Measurements from ENCODE around the gene COG2.
"Not testable (repeated sequence)": the region's sequence is repeated elsewhere in the genome, so short reads cannot be mapped to it uniquely, and the experiment has no call there.

COG2 gene

GRCh38 chr1:230627767-230628166 is 14.5 kb upstream of the COG2 start:
- DNase-seq (ENCODE audit: low read depth in 2 of 2): no peak

- DNase-seq (ENCODE audit: low read depth in 2 of 2): no peak
Observed at GRCh38 chr1:230629511-230629910, 12.8 kb upstream of the COG2 start.

GRCh38 chr1:230631477-230631876 is 10.8 kb upstream of the COG2 start:
- no peak for DNase-seq (ENCODE audit: low read depth in 2 of 2)

GRCh38 chr1:230632273-230632873 is 9.9 kb upstream of the COG2 start:
- DNase-seq (ENCODE audit: low read depth in 2 of 2): no peak

GRCh38 chr1:230633469-230633868 is 8.8 kb upstream of the COG2 start:
- no peak for DNase-seq (ENCODE audit: low read depth in 2 of 2)

DNA sequence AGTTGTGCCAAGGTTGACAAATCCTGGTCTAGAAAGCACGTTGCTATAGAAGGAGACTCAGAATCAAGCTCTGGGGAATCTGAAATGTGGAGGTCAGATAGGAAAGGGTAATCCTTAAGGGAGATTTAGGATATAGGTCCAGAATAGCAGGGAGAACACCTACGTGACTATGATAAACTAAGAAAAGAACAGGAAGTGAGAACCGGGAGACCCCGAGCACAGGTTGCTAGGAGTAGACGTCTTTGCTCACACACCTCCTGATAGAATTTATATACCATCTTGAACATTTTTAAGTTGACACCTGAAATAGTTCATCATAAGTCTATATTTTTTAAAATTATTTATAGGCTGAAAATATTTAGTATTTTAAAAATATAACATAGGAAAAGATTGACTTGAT is 7.9 kb upstream of the COG2 start:
- no peak for DNase-seq (ENCODE audit: low read depth in 2 of 2)

- peak in 1 of 2 donors; percentile 7 for DNase-seq (ENCODE audit: low read depth in 2 of 2)
Observed at GRCh38 chr1:230636575-230637148, 5.6 kb upstream of the COG2 start.

DNA sequence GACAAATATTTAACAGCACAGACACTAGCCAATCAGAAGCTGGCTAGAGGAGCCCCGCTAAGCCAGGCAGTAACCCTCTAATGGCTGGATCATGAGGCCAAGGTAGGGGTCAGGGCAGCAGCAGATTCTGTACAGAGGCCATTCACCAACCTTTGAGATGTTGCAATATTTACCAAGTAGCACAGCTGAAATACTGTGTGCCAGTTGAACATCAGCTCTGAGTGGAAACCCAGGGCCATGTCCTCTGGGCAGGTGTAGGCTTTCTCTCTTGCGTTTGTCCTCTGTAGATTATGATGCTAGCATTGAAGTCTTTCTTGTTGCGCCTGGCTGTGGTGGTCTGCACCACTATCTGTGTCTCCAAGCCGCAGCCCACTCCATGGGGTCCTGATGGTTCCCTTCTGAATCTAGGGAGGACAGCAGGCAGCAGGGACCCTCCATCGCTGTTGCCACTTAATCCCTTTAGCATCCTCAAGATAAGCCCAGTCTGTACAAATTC is 2.5 kb upstream of the COG2 start:
- no peak for DNase-seq (ENCODE audit: low read depth in 2 of 2)

DNA sequence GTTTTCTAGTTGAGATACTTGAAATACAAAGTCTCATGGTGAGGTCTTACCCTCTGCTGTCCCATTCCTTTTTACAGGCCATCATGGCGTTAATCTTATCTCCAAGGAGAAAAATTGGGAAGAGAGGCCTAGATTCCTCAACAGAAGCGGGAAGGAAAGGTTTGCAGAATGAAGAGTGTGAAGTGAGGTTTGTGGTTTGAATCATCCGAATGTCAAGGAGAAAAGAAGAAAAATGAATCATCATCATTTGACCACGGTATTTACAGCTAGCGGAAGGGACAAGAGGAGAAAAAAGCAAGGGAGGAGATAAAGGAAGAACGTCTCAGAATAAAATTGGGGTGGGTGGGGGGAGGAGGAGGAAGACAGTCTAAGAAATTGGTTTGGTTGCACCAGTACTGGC is 935 bp upstream of the COG2 start:
- no peak for DNase-seq (ENCODE audit: low read depth in 2 of 2)

DNA sequence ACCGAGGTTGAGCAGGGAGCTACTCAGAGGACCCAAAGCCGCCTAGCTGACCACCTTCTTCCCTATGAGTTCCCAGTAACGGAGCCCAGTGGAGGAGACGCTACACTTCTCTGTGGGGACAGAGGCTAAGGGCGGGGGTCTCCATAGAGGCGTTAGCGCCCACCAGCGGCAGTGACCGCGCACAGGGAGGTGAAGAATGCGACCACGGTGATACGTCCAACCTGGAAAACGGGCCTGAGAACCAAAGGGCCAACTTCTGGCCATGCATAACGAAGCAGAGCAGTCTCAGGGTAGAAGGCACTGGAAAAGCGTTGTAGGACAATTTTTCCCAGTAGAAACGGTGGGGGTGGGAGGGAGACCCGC is 400 bp upstream of the COG2 start:
- no peak for DNase-seq (ENCODE audit: low read depth in 2 of 2)

- no peak for DNase-seq (ENCODE audit: low read depth in 2 of 2)
Observed at GRCh38 chr1:230643908-230644307, 1.6 kb downstream of the COG2 start.

GRCh38 chr1:230646710-230647302 is 4.5 kb downstream of the COG2 start:
- no peak for DNase-seq (ENCODE audit: low read depth in 2 of 2)

DNA sequence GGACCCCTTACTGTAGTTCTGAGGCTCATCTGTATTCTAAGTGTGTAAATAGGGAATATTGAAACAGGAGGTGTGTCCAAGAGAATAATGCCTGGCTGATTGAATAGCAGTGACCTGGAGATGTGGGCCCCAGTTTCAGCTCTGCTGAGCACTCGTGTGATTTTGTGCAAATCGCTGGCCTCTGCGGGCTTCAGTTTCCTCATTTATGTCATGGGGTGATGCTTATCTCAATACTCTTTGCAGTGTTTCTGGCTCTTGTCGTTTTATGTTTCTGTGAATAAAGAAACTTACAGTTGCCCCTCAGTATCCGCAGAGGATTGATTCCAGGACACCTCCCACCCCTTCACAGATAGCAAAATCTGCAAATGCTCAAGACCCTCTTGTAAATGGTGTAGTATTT is 5.0 kb downstream of the COG2 start:
- DNase-seq (ENCODE audit: low read depth in 2 of 2): no peak

GRCh38 chr1:230648114-230648513 is 5.8 kb downstream of the COG2 start:
- no peak for DNase-seq (ENCODE audit: low read depth in 2 of 2)

DNA sequence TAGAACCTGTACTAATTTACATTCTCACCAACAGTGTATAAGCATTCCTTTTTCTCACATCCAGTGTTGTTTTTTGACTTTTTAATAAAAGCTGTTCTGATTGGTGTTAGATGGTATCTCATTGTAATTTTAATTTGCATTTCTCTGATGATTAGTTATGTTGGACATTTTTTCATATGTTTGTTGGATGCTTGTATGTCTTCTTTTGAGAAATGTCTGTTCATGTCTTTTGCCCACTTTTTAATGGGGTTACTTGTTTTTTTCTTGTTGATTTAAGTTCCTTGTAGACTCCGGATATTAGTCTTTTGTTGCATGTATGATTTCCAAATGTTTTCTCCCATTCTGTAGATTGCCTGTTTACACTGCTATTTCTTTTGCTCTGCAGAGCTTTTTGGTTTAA is 8.0 kb downstream of the COG2 start:
- no peak for DNase-seq (ENCODE audit: low read depth in 2 of 2)

DNA sequence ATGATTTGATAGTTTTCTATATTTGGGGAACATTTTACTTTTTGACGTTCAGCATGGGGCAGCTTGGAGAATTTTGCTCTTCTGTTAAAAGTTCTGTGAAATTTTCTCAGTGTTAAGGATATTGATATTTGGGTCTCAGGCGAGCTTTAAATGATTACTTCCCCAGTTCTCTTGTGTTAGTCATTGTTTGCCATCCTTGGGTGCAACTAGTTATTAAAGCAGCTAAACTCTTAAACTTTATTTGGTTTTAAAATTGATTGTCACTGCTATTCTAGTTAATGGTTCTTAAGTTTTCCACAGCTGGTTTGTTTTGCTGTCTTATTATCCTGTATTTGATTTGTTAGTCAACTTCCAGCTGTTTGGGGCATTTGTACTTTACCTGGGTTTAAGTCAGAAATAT is 9.0 kb downstream of the COG2 start:
- no peak for DNase-seq (ENCODE audit: low read depth in 2 of 2)

DNA sequence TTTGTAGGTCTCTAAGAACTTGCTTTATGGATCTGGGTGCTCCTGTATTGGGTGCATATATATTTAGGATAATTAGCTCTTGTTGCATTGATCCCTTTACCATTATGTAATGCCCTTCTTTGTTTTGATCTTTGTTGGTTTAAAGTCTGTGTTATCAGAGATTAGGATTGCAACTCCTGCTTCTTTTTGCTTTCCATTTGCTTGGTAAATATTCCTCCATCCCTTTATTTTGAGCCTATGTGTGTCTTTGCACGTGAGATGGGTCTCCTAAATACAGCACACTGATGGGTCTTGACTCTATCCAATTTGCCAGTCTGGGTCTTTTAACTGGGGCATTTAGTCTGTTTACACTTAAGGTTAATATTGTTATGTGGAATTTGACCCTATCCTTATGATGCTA is 14.4 kb downstream of the COG2 start:
- not testable (repeated sequence) for DNase-seq (ENCODE audit: low read depth in 2 of 2)

GRCh38 chr1:230658103-230658502 is 15.8 kb downstream of the COG2 start:
- DNase-seq (ENCODE audit: low read depth in 2 of 2): not testable (repeated sequence)

GRCh38 chr1:230658691-230659090 is 16.4 kb downstream of the COG2 start:
- DNase-seq (ENCODE audit: low read depth in 2 of 2): no peak

DNA sequence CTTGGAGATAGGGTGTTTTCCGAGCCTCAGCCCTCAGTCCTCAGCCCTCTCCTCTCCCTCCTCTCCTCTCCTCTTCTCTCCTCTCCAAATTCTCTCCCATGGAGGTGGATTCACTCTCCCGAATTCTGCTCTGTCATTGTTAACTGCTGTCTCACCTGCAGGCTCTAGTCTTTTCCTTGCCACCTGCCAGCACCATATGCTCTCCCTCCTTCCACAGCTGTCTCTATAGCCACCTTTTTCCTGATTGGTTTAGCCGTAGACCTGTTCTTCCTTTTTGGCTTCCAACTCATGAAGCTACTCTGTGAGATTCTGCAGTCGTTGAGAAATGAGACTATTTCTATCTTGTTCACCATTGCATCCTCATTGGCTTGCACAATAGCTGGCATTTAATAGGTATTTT is 19.7 kb downstream of the COG2 start:
- no peak for DNase-seq (ENCODE audit: low read depth in 2 of 2)

GRCh38 chr1:230668227-230668626 is 25.9 kb downstream of the COG2 start:
- DNase-seq (ENCODE audit: low read depth in 2 of 2): no peak

- no peak for DNase-seq (ENCODE audit: low read depth in 2 of 2)
Observed at GRCh38 chr1:230669543-230669942, 27.3 kb downstream of the COG2 start.

GRCh38 chr1:230674581-230674980 is 32.3 kb downstream of the COG2 start:
- no peak for DNase-seq (ENCODE audit: low read depth in 2 of 2)

DNA sequence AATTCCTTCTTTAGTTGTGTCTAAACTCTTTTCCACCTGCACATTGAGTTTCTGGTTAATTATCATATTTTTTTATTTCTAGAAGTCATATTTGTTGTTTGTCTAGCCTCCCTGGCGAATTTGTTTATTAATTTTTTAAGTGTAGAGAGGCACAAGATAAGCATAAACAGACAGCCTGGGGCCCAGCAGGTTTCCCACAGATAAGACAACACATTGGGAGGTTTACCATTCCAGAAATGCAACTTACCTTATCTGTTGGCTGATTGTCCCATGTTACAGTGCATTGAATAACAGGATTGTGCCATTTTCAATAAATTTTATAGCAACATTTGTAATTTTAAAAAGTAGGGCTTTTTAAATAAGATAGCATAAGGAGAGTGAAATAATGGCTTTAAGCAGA is 34.9 kb downstream of the COG2 start:
- DNase-seq (ENCODE audit: low read depth in 2 of 2): no peak
